Activated naive CD8-positive, alpha-beta T cell treated with anti-CD3 and anti-CD28 coated beads for 36 hours (primary cell): ENCODE results near the gene SSNA1. TPM values are rescaled to one million over a fixed set of nuclear protein-coding genes. Genes with fewer than 3 reads are reported as not detected.

Source experiments
- DNase-seq: peaks from one replicate; pipeline ENCODE4 v3.0.0; 2021
- H3K27ac Mint-ChIP-seq: one replicate; pipeline ENCODE4 v1.8.0; 2022; ENCODE audit warnings: mild to moderate bottlenecking, moderate library complexity, mixed read lengths
- H3K27me3 Mint-ChIP-seq: one replicate; pipeline ENCODE4 v1.8.0; 2022; ENCODE audit warnings: mild to moderate bottlenecking, mixed read lengths
- H3K36me3 Mint-ChIP-seq: one replicate; pipeline ENCODE4 v1.8.0; 2021; ENCODE audit warnings: mild to moderate bottlenecking, mixed read lengths
- H3K4me1 Mint-ChIP-seq: one replicate; pipeline ENCODE4 v1.8.0; 2021; ENCODE audit warnings: mixed read lengths
- H3K4me3 Mint-ChIP-seq: one replicate; pipeline ENCODE4 v1.8.0; 2022; ENCODE audit warnings: mild to moderate bottlenecking, moderate library complexity, mixed read lengths
- H3K9me3 Mint-ChIP-seq: one replicate; pipeline ENCODE4 v1.8.0; 2022; ENCODE audit warnings: mixed read lengths
- total RNA-seq, 2 experiments: library from RNA; stranded (reverse); gene quantifications; one replicate each; pipeline ENCODE4 v1.2.3, GENCODE V29; 2021

Gene SSNA1
- total RNA-seq, 2 experiments from 2014 or later, result 78.1 to 80.1 TPM

GRCh38 chr9:137194909-137195308 lies 6.4 kb downstream of the SSNA1 start:
- H3K27me3 Mint-ChIP-seq, result no peaks in the 10 kb centered on the region
- no peak overlapping the region for H3K27ac Mint-ChIP-seq
- no peak for DNase-seq
- no peak overlapping the region for H3K4me3 Mint-ChIP-seq
- no peaks in the 10 kb centered on the region for H3K36me3 Mint-ChIP-seq
- no peaks in the 10 kb centered on the region for H3K9me3 Mint-ChIP-seq
- peaks cover 9% of the 10 kb centered on the region for H3K4me1 Mint-ChIP-seq

- Mint-ChIP-seq H3K9me3 (no peaks in the 10 kb centered on the region), H3K36me3 (no peaks in the 10 kb centered on the region), H3K27ac (peak overlapping the region; percentile 39)
These were observed 7.2 kb downstream of the SSNA1 start for GRCh38 chr9:137195525-137196220.

GRCh38 chr9:137198051-137198901 lies 9.8 kb downstream of the SSNA1 start:
- H3K4me3 Mint-ChIP-seq, result no peak overlapping the region
- DNase-seq, result no peak
- H3K27me3 Mint-ChIP-seq, result no peaks in the 10 kb centered on the region
- no peak overlapping the region for H3K27ac Mint-ChIP-seq
- H3K9me3 Mint-ChIP-seq, result no peaks in the 10 kb centered on the region
- H3K4me1 Mint-ChIP-seq, result peaks cover 20% of the 10 kb centered on the region
- H3K36me3 Mint-ChIP-seq, result no peaks in the 10 kb centered on the region

More at GRCh38 chr9:137195525-137196220, 7.2 kb downstream of the SSNA1 start:
- H3K27me3 Mint-ChIP-seq, result no peaks in the 10 kb centered on the region
- H3K4me1 Mint-ChIP-seq, result peaks cover 9% of the 10 kb centered on the region
- no peak for DNase-seq
- no peak overlapping the region for H3K4me3 Mint-ChIP-seq

GRCh38 chr9:137198902-137199283 lies 10.4 kb downstream of the SSNA1 start:
- Mint-ChIP-seq H3K27ac (no peak overlapping the region), H3K4me3 (no peak overlapping the region), H3K27me3 (no peaks in the 10 kb centered on the region), H3K4me1 (peaks cover 22% of the 10 kb centered on the region), H3K9me3 (no peaks in the 10 kb centered on the region), H3K36me3 (no peaks in the 10 kb centered on the region)
- no peak for DNase-seq

- DNase-seq, result no peak
- Mint-ChIP-seq H3K27me3 (no peaks in the 10 kb centered on the region), H3K4me3 (peak overlapping the region; percentile 75), H3K27ac (peak overlapping the region; percentile 25), H3K4me1 (peaks cover 29% of the 10 kb centered on the region), H3K9me3 (no peaks in the 10 kb centered on the region), H3K36me3 (no peaks in the 10 kb centered on the region)
These were observed 11.1 kb downstream of the SSNA1 start for GRCh38 chr9:137199411-137200121.

- peak within 1 kb of the TSS; percentile 78 for H3K4me3 Mint-ChIP-seq
- H3K27me3 Mint-ChIP-seq, result no peaks in the 10 kb centered on the region
- H3K36me3 Mint-ChIP-seq, result no peaks in the 10 kb centered on the region
- H3K27ac Mint-ChIP-seq, result peak within 1 kb of the TSS; percentile 76
- H3K9me3 Mint-ChIP-seq, result no peaks in the 10 kb centered on the region
- H3K4me1 Mint-ChIP-seq, result peaks cover 32% of the 10 kb centered on the region
- peak; percentile 99 for DNase-seq
These were observed 12.1 kb downstream of the SSNA1 start, which contains the start of gene TPRN for GRCh38 chr9:137200311-137201204. TPRN (minus strand) TSS chr9:137200741; CDS start chr9:137200711, 30 bp downstream.

- Mint-ChIP-seq H3K4me1 (peaks cover 34% of the 10 kb centered on the region), H3K4me3 (peak overlapping the region; percentile 78), H3K27ac (peak overlapping the region; percentile 76), H3K36me3 (peaks cover 5% of the 10 kb centered on the region), H3K27me3 (no peaks in the 10 kb centered on the region), H3K9me3 (no peaks in the 10 kb centered on the region)
- no peak for DNase-seq
These were observed 12.9 kb downstream of the SSNA1 start for GRCh38 chr9:137201205-137201868.

GRCh38 chr9:137202966-137203365 lies 14.5 kb downstream of the SSNA1 start:
- no peak overlapping the region for H3K4me3 Mint-ChIP-seq
- peaks cover 11% of the 10 kb centered on the region for H3K36me3 Mint-ChIP-seq
- no peaks in the 10 kb centered on the region for H3K9me3 Mint-ChIP-seq
- no peak overlapping the region for H3K27ac Mint-ChIP-seq
- H3K27me3 Mint-ChIP-seq, result no peaks in the 10 kb centered on the region
- DNase-seq, result no peak
- peaks cover 43% of the 10 kb centered on the region for H3K4me1 Mint-ChIP-seq

GRCh38 chr9:137204731-137205125 lies 16.3 kb downstream of the SSNA1 start:
- Mint-ChIP-seq H3K27ac (peak overlapping the region; percentile 93), H3K4me1 (peaks cover 45% of the 10 kb centered on the region), H3K27me3 (no peaks in the 10 kb centered on the region), H3K9me3 (no peaks in the 10 kb centered on the region), H3K4me3 (peak overlapping the region; percentile 95), H3K36me3 (peaks cover 18% of the 10 kb centered on the region)
- no peak for DNase-seq

GRCh38 chr9:137205126-137206069 lies 16.9 kb downstream of the SSNA1 start, which contains the start of the genes NDOR1 and TMEM203:
NDOR1 (plus strand) TSS chr9:137205700; CDS start chr9:137205778, 78 bp downstream.
TMEM203 (minus strand) TSS chr9:137205648; CDS start chr9:137205414, 234 bp downstream.
- Mint-ChIP-seq H3K27me3 (no peaks in the 10 kb centered on the region), H3K4me3 (peak within 1 kb of the TSS; percentile 95), H3K27ac (peak within 1 kb of the TSS; percentile 93), H3K9me3 (no peaks in the 10 kb centered on the region), H3K36me3 (peaks cover 22% of the 10 kb centered on the region), H3K4me1 (peaks cover 45% of the 10 kb centered on the region)
- peak; percentile 96 for DNase-seq

GRCh38 chr9:137206602-137207001 lies 18.1 kb downstream of the SSNA1 start:
- peaks cover 27% of the 10 kb centered on the region for H3K36me3 Mint-ChIP-seq
- peak overlapping the region; percentile 95 for H3K4me3 Mint-ChIP-seq
- H3K27ac Mint-ChIP-seq, result peak overlapping the region; percentile 88
- no peaks in the 10 kb centered on the region for H3K27me3 Mint-ChIP-seq
- no peak for DNase-seq
- peaks cover 42% of the 10 kb centered on the region for H3K4me1 Mint-ChIP-seq
- no peaks in the 10 kb centered on the region for H3K9me3 Mint-ChIP-seq

- peaks cover 24% of the 10 kb centered on the region for H3K36me3 Mint-ChIP-seq
- no peak overlapping the region for H3K4me3 Mint-ChIP-seq
- no peaks in the 10 kb centered on the region for H3K27me3 Mint-ChIP-seq
- DNase-seq, result no peak
- no peak overlapping the region for H3K27ac Mint-ChIP-seq
- H3K9me3 Mint-ChIP-seq, result no peaks in the 10 kb centered on the region
- H3K4me1 Mint-ChIP-seq, result peaks cover 14% of the 10 kb centered on the region
These were observed 23.1 kb downstream of the SSNA1 start for GRCh38 chr9:137211532-137211931.

- no peak for DNase-seq
- no peaks in the 10 kb centered on the region for H3K9me3 Mint-ChIP-seq
- peaks cover 20% of the 10 kb centered on the region for H3K36me3 Mint-ChIP-seq
- H3K27me3 Mint-ChIP-seq, result no peaks in the 10 kb centered on the region
- H3K4me3 Mint-ChIP-seq, result no peak overlapping the region
- H3K27ac Mint-ChIP-seq, result no peak overlapping the region
- peaks cover 6% of the 10 kb centered on the region for H3K4me1 Mint-ChIP-seq
These were observed 24.0 kb downstream of the SSNA1 start for GRCh38 chr9:137212520-137212919.
